Measurements from ENCODE around the gene FGD6.

DNA sequence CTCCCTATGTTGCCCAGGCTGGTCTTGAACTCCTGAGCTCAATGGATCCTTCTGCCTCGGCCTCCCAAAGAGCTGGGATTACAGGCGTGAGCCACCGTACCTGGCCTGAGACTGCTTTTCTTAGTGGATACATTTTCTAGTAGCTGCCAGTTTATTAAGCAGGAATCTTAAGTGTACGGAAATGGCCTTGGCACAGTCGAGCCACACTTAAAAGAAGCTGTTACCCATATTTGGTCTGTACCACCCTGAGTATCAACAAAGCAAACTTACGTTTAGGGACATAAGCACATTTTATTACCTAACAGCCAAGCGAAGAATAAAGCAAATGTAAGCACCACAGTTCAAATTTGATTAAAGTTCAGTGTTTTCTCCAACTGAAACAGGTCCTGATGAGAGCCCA lies 93.2 kb downstream of the FGD6 start:
- TF ChIP-seq, protein P1, sequence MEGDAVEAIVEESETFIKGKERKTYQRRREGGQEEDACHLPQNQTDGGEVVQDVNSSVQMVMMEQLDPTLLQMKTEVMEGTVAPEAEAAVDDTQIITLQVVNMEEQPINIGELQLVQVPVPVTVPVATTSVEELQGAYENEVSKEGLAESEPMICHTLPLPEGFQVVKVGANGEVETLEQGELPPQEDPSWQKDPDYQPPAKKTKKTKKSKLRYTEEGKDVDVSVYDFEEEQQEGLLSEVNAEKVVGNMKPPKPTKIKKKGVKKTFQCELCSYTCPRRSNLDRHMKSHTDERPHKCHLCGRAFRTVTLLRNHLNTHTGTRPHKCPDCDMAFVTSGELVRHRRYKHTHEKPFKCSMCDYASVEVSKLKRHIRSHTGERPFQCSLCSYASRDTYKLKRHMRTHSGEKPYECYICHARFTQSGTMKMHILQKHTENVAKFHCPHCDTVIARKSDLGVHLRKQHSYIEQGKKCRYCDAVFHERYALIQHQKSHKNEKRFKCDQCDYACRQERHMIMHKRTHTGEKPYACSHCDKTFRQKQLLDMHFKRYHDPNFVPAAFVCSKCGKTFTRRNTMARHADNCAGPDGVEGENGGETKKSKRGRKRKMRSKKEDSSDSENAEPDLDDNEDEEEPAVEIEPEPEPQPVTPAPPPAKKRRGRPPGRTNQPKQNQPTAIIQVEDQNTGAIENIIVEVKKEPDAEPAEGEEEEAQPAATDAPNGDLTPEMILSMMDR (IDR thresholded peaks at IDR 0.05), result no peak
- TF ChIP-seq POLR2AphosphoS5 (IDR thresholded peaks at IDR 0.05) (no peak), EP300 (IDR thresholded peaks at IDR 0.05) (no peak)
